Stimulated activated CD4-positive, alpha-beta T cell treated with anti-CD3 and anti-CD28 coated beads, Interleukin-2, amount 100 ng/mL, for 48 hours (primary cell): ENCODE data around the gene CERS6.
"Not testable (repeated sequence)": the region's sequence is repeated elsewhere in the genome, so short reads cannot be mapped to it uniquely, and the experiment has no call there.

Source experiments
- DNase-seq, 2 donors: peaks; one replicate each; pipeline ENCODE4 v3.0.0-alpha.2; 2020

Gene CERS6

GRCh38 chr2:168469281-168469988 lies 13.4 kb downstream of the CERS6 start:
- no peak for DNase-seq

- no peak for DNase-seq
Observed at GRCh38 chr2:168470320-168471162, 14.5 kb downstream of the CERS6 start.

- no peak for DNase-seq
Observed at GRCh38 chr2:168471163-168471475, 15.0 kb downstream of the CERS6 start.

GRCh38 chr2:168475636-168476035 lies 19.6 kb downstream of the CERS6 start:
- no peak for DNase-seq

GRCh38 chr2:168478206-168478605 lies 22.1 kb downstream of the CERS6 start:
- DNase-seq, result no peak

- DNase-seq, result no peak
Observed at GRCh38 chr2:168480356-168480755, 24.3 kb downstream of the CERS6 start.

GRCh38 chr2:168480825-168481585 lies 24.9 kb downstream of the CERS6 start:
- DNase-seq, result no peak

GRCh38 chr2:168482269-168482668 lies 26.2 kb downstream of the CERS6 start:
- DNase-seq, result no peak

- DNase-seq, result no peak
Observed at GRCh38 chr2:168482952-168483831, 27.1 kb downstream of the CERS6 start.

- DNase-seq, result no peak
Observed at GRCh38 chr2:168486477-168486876, 30.4 kb downstream of the CERS6 start.

- DNase-seq, result peak in 1 of 2 donors; percentile 29
Observed at GRCh38 chr2:168490015-168490874, 34.2 kb downstream of the CERS6 start.

- no peak for DNase-seq
Observed at GRCh38 chr2:168490946-168491605, 35.0 kb downstream of the CERS6 start.

GRCh38 chr2:168491728-168492127 lies 35.7 kb downstream of the CERS6 start:
- DNase-seq, result not testable (repeated sequence)

GRCh38 chr2:168493219-168493618 lies 37.1 kb downstream of the CERS6 start:
- DNase-seq, result not testable (repeated sequence)

GRCh38 chr2:168494190-168494711 lies 38.2 kb downstream of the CERS6 start:
- no peak for DNase-seq

- no peak for DNase-seq
Observed at GRCh38 chr2:168495524-168495923, 39.5 kb downstream of the CERS6 start.

GRCh38 chr2:168496906-168497305 lies 40.8 kb downstream of the CERS6 start:
- no peak for DNase-seq

GRCh38 chr2:168499500-168499899 lies 43.4 kb downstream of the CERS6 start:
- DNase-seq, result no peak

GRCh38 chr2:168500516-168500915 lies 44.4 kb downstream of the CERS6 start:
- no peak for DNase-seq

GRCh38 chr2:168501466-168502065 lies 45.5 kb downstream of the CERS6 start:
- DNase-seq, result no peak
